GM18861 (cell line): ENCODE results near the gene OR10J5.
"Not testable (repeated sequence)": the region's sequence is repeated elsewhere in the genome, so short reads cannot be mapped to it uniquely, and the experiment has no call there.

Source experiments
- ATAC-seq: cut with Tn5 transposase; IDR thresholded peaks from one replicate; pipeline ENCODE4 v1.9.1; 2021; ENCODE audit not compliant: unreplicated experiment

The OR10J5 gene

GRCh38 chr1:159535907-159536306 is at the start of gene OR10J5:
Gene OR10J5 (minus strand): TSS chr1:159536007. CDS start chr1:159536007, 0 bp downstream.
- no peak for ATAC-seq

- no peak for ATAC-seq
Observed at GRCh38 chr1:159584536-159584935, 48.7 kb upstream of the OR10J5 start.

GRCh38 chr1:159581422-159581821 is 45.6 kb upstream of the OR10J5 start:
- ATAC-seq = no peak

- ATAC-seq = no peak
Observed at GRCh38 chr1:159580340-159580739, 44.5 kb upstream of the OR10J5 start.

- ATAC-seq = no peak
Observed at GRCh38 chr1:159577446-159577845, 41.6 kb upstream of the OR10J5 start.

- ATAC-seq = no peak
Observed at GRCh38 chr1:159562680-159563079, 26.9 kb upstream of the OR10J5 start.

GRCh38 chr1:159561497-159561896 is 25.7 kb upstream of the OR10J5 start:
- no peak for ATAC-seq

- no peak for ATAC-seq
Observed at GRCh38 chr1:159560599-159560998, 24.8 kb upstream of the OR10J5 start.

- no peak for ATAC-seq
Observed at GRCh38 chr1:159556931-159557369, 21.1 kb upstream of the OR10J5 start.

- no peak for ATAC-seq
Observed at GRCh38 chr1:159554696-159555095, 18.9 kb upstream of the OR10J5 start.

- no peak for ATAC-seq
Observed at GRCh38 chr1:159554261-159554660, 18.5 kb upstream of the OR10J5 start.

GRCh38 chr1:159548126-159548525 is 12.3 kb upstream of the OR10J5 start:
- no peak for ATAC-seq

GRCh38 chr1:159532922-159533321 is 2.9 kb downstream of the OR10J5 start:
- ATAC-seq = no peak

GRCh38 chr1:159524792-159525191 is 11.0 kb downstream of the OR10J5 start:
- not testable (repeated sequence) for ATAC-seq

GRCh38 chr1:159510229-159510541 is 25.6 kb downstream of the OR10J5 start:
- ATAC-seq = no peak

GRCh38 chr1:159509440-159510228 is 26.2 kb downstream of the OR10J5 start:
- ATAC-seq = no peak

- ATAC-seq = no peak
Observed at GRCh38 chr1:159508951-159509350, 26.9 kb downstream of the OR10J5 start.

- ATAC-seq = no peak
Observed at GRCh38 chr1:159505676-159506075, 30.1 kb downstream of the OR10J5 start.

- no peak for ATAC-seq
Observed at GRCh38 chr1:159501082-159501481, 34.7 kb downstream of the OR10J5 start.

- not testable (repeated sequence) for ATAC-seq
Observed at GRCh38 chr1:159494513-159495210, 41.1 kb downstream of the OR10J5 start.

- no peak for ATAC-seq
Observed at GRCh38 chr1:159493354-159493753, 42.5 kb downstream of the OR10J5 start.

GRCh38 chr1:159492575-159493323 is 43.1 kb downstream of the OR10J5 start:
- no peak for ATAC-seq
